GM23338 (cell line): Measurements from ENCODE around the gene HERC4. TPM values are rescaled to one million over a fixed set of nuclear protein-coding genes. Genes with fewer than 3 reads are reported as not detected.

ENCODE experiments used
- ATAC-seq: fragments of 200-7000 bp; cut with Tn5 transposase; 3 replicates; pipeline ENCODE4 v1.9.1; 2020
- DNase-seq: peaks from one replicate; pipeline ENCODE4 v3.0.0-alpha.2; 2015; ENCODE audit warnings: low spot score
- H2AFZ ChIP-seq: fragments of 200-600 bp; sonication (generic); 2 replicates; pipeline ENCODE4 v1.8.0; 2016; ENCODE audit warnings: antibody characterized with exemption, mild to moderate bottlenecking, moderate library complexity
- H3F3A ChIP-seq: fragments of 200-600 bp; sonication (generic); replicated peaks from 2 replicates; pipeline ENCODE4 v1.8.0; 2017; ENCODE audit warnings: antibody characterized with exemption, mixed run types, low read depth
- H3K27ac ChIP-seq: fragments of 200-600 bp; sonication (generic); 2 replicates; pipeline ENCODE4 v1.6.1; 2016; ENCODE audit warnings: low read depth
- H3K27me3 ChIP-seq: fragments of 200-600 bp; sonication (generic); 2 replicates; pipeline ENCODE4 v1.8.0; 2016; ENCODE audit warnings: mild to moderate bottlenecking, mixed run types, moderate library complexity; ENCODE audit not compliant: insufficient read depth
- H3K36me3 ChIP-seq: fragments of 200-600 bp; sonication (generic); 2 replicates; pipeline ENCODE4 v1.8.0; 2016; ENCODE audit warnings: mild to moderate bottlenecking; ENCODE audit not compliant: insufficient read depth
- H3K4me1 ChIP-seq: fragments of 200-600 bp; sonication (generic); 2 replicates; pipeline ENCODE4 v1.8.0; 2016; ENCODE audit warnings: mild to moderate bottlenecking, moderate library complexity; ENCODE audit not compliant: insufficient read depth
- H3K4me2 ChIP-seq: fragments of 200-600 bp; sonication (generic); 2 replicates; pipeline ENCODE4 v1.7.1; 2017; ENCODE audit warnings: mixed run types
- H3K4me3 ChIP-seq: fragments of 200-600 bp; sonication (generic); 2 replicates; pipeline ENCODE4 v1.6.1; 2016; ENCODE audit warnings: mixed run types
- H3K79me2 ChIP-seq: fragments of 200-600 bp; sonication (generic); replicated peaks from 2 replicates; pipeline ENCODE4 v1.8.0; 2017; ENCODE audit warnings: mild to moderate bottlenecking; ENCODE audit not compliant: insufficient read depth
- H3K9me2 ChIP-seq: fragments of 200-600 bp; sonication (generic); 2 replicates; pipeline ENCODE4 v1.8.0; 2017; ENCODE audit not compliant: insufficient read depth
- H4K20me1 ChIP-seq: fragments of 200-600 bp; sonication (generic); replicated peaks from 2 replicates; pipeline ENCODE4 v1.8.0; 2017; ENCODE audit warnings: mild to moderate bottlenecking; ENCODE audit not compliant: insufficient read depth
- H3K27ac Mint-ChIP-seq: 2 replicates; pipeline ENCODE4 v1.8.0; 2020; ENCODE audit warnings: inconsistent platforms, mild to moderate bottlenecking, moderate library complexity, mixed read lengths
- H3K27me3 Mint-ChIP-seq: 3 replicates; pipeline ENCODE4 v1.8.0; 2022; ENCODE audit warnings: low read depth, mild to moderate bottlenecking, moderate library complexity, mixed read lengths, inconsistent platforms; ENCODE audit not compliant: insufficient read depth, poor library complexity
- H3K36me3 Mint-ChIP-seq: 3 replicates; pipeline ENCODE4 v1.8.0; 2021; ENCODE audit warnings: low read depth, mild to moderate bottlenecking, inconsistent platforms, moderate library complexity, mixed read lengths
- H3K4me1 Mint-ChIP-seq: 3 replicates; pipeline ENCODE4 v1.8.0; 2020; ENCODE audit warnings: mild to moderate bottlenecking, inconsistent platforms, mixed read lengths
- H3K4me3 Mint-ChIP-seq: 3 replicates; pipeline ENCODE4 v1.8.0; 2021; ENCODE audit warnings: moderate library complexity, mild to moderate bottlenecking, inconsistent platforms, mixed read lengths
- H3K9me3 Mint-ChIP-seq: 3 replicates; pipeline ENCODE4 v1.8.0; 2020; ENCODE audit warnings: moderate library complexity, mild to moderate bottlenecking, inconsistent platforms, mixed read lengths
- CREB1 ChIP-seq: fragments of 250-450 bp; sonication (Bioruptor Pico); IDR thresholded peaks from 2 replicates; pipeline ENCODE4 v1.5.0; 2020; ENCODE audit warnings: low read depth, mild to moderate bottlenecking, moderate library complexity
- EZH2 ChIP-seq: fragments of 200-600 bp; sonication (generic); IDR thresholded peaks from one replicate; pipeline ENCODE4 v1.8.0; 2017; ENCODE audit warnings: antibody characterized with exemption, mild to moderate bottlenecking, low read depth; ENCODE audit not compliant: unreplicated experiment
- EZH2phosphoT487 ChIP-seq: fragments of 200-600 bp; sonication (generic); IDR thresholded peaks from one replicate; pipeline ENCODE4 v1.8.1; 2018; ENCODE audit warnings: antibody characterized with exemption; ENCODE audit not compliant: unreplicated experiment
- JUNB ChIP-seq: IDR thresholded peaks from one replicate; pipeline ENCODE4 v1.6.1; 2016; ENCODE audit warnings: antibody characterized with exemption; ENCODE audit not compliant: unreplicated experiment
- NANOG ChIP-seq: IDR thresholded peaks from 2 replicates; pipeline ENCODE4 v1.6.1; 2016; ENCODE audit warnings: antibody characterized with exemption, borderline replicate concordance
- POLR2AphosphoS5 ChIP-seq: IDR thresholded peaks from 2 replicates; pipeline ENCODE4 v1.6.1; 2016; ENCODE audit warnings: antibody characterized with exemption, low read depth
- REST ChIP-seq: IDR thresholded peaks from one replicate; pipeline ENCODE4 v1.6.1; 2018; ENCODE audit warnings: antibody characterized with exemption; ENCODE audit not compliant: unreplicated experiment
- STAT1 ChIP-seq: IDR thresholded peaks from one replicate; pipeline ENCODE4 v1.6.1; 2016; ENCODE audit warnings: antibody characterized with exemption; ENCODE audit not compliant: unreplicated experiment
- ZNF114 ChIP-seq: fragments of 250-450 bp; sonication (Bioruptor Pico); IDR thresholded peaks from 2 replicates; pipeline ENCODE4 v1.5.0; 2020; ENCODE audit warnings: mild to moderate bottlenecking, moderate library complexity
- ZNF331 ChIP-seq: fragments of 250-450 bp; sonication (Bioruptor Pico); IDR thresholded peaks from 2 replicates; pipeline ENCODE4 v1.5.0; 2020; ENCODE audit warnings: low read depth, mild to moderate bottlenecking, moderate library complexity
- polyA plus RNA-seq: library from polyadenylated mRNA; unstranded; fragments of >200 nt; fragmentation: Nextera tagmentation; extraction: Ambion mirVana; gene quantifications from 2 replicates; pipeline ENCODE4 v1.2.1, GENCODE V29; 2016
- total RNA-seq: library from RNA; depleted of rRNA; stranded (reverse); fragments of >200 nt; shearing (Covaris generic); gene quantifications from 2 replicates; pipeline ENCODE4 v1.2.3, GENCODE V29; 2014
- TF ChIP-seq, protein P1 (sequence below): fragments of 250-450 bp; sonication (Bioruptor Pico); IDR thresholded peaks from 2 replicates; pipeline ENCODE4 v1.5.0; 2020; ENCODE audit warnings: mild to moderate bottlenecking, moderate library complexity
- TF ChIP-seq, protein P2 (sequence below): IDR thresholded peaks from 2 replicates; pipeline ENCODE4 v1.6.1; 2016; ENCODE audit warnings: antibody characterized with exemption
- TF ChIP-seq, protein P3 (sequence below), 2 experiments: fragments of 200-600 bp in 1 of 2; sonication (generic) in 1 of 2; conservative IDR thresholded peaks; 2 replicates each; pipeline versions ENCODE4 v1.5.1 to v1.6.1; 2016 to 2017; ENCODE audit warnings: antibody characterized with exemption in 2 of 2, low read depth in 2 of 2, mild to moderate bottlenecking in 2 of 2, moderate library complexity in 1 of 2

The HERC4 gene
- total and polyA plus RNA-seq, 2 experiments from 2014 or later = 20.1 to 67.2 TPM

DNA sequence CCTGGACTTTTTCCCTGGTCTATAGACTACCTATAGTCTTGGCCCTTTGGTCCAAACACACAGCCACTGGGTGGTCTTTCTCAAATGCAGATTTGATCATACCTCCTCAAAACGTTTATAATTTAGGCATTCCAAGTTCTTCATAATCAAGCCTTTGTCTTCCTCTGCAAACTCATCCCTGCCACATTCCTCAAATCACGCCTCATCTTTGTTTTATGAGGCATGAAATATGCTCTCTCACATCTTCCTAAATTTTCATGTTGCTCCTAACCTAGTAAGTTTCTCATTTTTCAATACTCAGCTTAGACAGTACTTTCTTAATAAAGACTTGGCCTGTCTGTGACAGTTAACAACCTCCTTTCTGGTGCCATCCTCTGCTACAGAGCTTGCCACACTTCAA is 10.9 kb upstream of the HERC4 start:
- peaks cover 28% of the 10 kb centered on the region for H3K4me1 Mint-ChIP-seq
- Histone ChIP-seq H3K4me3 (no peak overlapping the region), H3K27ac (no peak overlapping the region), H2AFZ (peak overlapping the region; percentile 53; the same call in 1 of the 2 replicates), H4K20me1 (no peaks in the 10 kb centered on the region), H3K79me2 (no peaks in the 10 kb centered on the region), H3K27me3 (no peaks in the 10 kb centered on the region), H3K4me1 (peaks cover 17% of the 10 kb centered on the region), H3F3A (peaks cover 5% of the 10 kb centered on the region), H3K36me3 (no peaks in the 10 kb centered on the region), H3K9me2 (no peaks in the 10 kb centered on the region), H3K4me2 (no peak overlapping the region)
- H3K9me3 Mint-ChIP-seq = no peaks in the 10 kb centered on the region
- H3K27ac Mint-ChIP-seq = no peak overlapping the region
- ATAC-seq (no peak), DNase-seq (no peak)
- no peak overlapping the region for H3K4me3 Mint-ChIP-seq
- TF ChIP-seq, protein P1, sequence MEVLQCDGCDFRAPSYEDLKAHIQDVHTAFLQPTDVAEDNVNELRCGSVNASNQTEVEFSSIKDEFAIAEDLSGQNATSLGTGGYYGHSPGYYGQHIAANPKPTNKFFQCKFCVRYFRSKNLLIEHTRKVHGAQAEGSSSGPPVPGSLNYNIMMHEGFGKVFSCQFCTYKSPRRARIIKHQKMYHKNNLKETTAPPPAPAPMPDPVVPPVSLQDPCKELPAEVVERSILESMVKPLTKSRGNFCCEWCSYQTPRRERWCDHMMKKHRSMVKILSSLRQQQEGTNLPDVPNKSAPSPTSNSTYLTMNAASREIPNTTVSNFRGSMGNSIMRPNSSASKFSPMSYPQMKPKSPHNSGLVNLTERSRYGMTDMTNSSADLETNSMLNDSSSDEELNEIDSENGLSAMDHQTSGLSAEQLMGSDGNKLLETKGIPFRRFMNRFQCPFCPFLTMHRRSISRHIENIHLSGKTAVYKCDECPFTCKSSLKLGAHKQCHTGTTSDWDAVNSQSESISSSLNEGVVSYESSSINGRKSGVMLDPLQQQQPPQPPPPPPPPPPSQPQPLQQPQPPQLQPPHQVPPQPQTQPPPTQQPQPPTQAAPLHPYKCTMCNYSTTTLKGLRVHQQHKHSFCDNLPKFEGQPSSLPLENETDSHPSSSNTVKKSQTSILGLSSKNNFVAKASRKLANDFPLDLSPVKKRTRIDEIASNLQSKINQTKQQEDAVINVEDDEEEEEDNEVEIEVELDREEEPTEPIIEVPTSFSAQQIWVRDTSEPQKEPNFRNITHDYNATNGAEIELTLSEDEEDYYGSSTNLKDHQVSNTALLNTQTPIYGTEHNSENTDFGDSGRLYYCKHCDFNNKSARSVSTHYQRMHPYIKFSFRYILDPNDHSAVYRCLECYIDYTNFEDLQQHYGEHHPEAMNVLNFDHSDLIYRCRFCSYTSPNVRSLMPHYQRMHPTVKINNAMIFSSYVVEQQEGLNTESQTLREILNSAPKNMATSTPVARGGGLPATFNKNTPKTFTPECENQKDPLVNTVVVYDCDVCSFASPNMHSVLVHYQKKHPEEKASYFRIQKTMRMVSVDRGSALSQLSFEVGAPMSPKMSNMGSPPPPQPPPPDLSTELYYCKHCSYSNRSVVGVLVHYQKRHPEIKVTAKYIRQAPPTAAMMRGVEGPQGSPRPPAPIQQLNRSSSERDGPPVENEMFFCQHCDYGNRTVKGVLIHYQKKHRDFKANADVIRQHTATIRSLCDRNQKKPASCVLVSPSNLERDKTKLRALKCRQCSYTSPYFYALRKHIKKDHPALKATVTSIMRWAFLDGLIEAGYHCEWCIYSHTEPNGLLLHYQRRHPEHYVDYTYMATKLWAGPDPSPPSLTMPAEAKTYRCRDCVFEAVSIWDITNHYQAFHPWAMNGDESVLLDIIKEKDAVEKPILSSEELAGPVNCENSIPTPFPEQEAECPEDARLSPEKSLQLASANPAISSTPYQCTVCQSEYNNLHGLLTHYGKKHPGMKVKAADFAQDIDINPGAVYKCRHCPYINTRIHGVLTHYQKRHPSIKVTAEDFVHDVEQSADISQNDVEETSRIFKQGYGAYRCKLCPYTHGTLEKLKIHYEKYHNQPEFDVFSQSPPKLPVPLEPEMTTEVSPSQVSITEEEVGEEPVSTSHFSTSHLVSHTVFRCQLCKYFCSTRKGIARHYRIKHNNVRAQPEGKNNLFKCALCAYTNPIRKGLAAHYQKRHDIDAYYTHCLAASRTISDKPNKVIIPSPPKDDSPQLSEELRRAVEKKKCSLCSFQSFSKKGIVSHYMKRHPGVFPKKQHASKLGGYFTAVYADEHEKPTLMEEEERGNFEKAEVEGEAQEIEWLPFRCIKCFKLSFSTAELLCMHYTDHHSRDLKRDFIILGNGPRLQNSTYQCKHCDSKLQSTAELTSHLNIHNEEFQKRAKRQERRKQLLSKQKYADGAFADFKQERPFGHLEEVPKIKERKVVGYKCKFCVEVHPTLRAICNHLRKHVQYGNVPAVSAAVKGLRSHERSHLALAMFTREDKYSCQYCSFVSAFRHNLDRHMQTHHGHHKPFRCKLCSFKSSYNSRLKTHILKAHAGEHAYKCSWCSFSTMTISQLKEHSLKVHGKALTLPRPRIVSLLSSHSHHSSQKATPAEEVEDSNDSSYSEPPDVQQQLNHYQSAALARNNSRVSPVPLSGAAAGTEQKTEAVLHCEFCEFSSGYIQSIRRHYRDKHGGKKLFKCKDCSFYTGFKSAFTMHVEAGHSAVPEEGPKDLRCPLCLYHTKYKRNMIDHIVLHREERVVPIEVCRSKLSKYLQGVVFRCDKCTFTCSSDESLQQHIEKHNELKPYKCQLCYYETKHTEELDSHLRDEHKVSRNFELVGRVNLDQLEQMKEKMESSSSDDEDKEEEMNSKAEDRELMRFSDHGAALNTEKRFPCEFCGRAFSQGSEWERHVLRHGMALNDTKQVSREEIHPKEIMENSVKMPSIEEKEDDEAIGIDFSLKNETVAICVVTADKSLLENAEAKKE (CRISPR knock-in tag) = no peak
- TF ChIP-seq EZH2 (no peak), CREB1 (CRISPR knock-in tag) (no peak), POLR2AphosphoS5 (no peak), REST (no peak), STAT1 (no peak), JUNB (no peak), ZNF114 (no peak), ZNF331 (CRISPR knock-in tag) (no peak), NANOG (no peak), EZH2phosphoT487 (no peak)
- TF ChIP-seq, protein P2, sequence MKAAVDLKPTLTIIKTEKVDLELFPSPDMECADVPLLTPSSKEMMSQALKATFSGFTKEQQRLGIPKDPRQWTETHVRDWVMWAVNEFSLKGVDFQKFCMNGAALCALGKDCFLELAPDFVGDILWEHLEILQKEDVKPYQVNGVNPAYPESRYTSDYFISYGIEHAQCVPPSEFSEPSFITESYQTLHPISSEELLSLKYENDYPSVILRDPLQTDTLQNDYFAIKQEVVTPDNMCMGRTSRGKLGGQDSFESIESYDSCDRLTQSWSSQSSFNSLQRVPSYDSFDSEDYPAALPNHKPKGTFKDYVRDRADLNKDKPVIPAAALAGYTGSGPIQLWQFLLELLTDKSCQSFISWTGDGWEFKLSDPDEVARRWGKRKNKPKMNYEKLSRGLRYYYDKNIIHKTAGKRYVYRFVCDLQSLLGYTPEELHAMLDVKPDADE = no peak
- TF ChIP-seq, protein P3, sequence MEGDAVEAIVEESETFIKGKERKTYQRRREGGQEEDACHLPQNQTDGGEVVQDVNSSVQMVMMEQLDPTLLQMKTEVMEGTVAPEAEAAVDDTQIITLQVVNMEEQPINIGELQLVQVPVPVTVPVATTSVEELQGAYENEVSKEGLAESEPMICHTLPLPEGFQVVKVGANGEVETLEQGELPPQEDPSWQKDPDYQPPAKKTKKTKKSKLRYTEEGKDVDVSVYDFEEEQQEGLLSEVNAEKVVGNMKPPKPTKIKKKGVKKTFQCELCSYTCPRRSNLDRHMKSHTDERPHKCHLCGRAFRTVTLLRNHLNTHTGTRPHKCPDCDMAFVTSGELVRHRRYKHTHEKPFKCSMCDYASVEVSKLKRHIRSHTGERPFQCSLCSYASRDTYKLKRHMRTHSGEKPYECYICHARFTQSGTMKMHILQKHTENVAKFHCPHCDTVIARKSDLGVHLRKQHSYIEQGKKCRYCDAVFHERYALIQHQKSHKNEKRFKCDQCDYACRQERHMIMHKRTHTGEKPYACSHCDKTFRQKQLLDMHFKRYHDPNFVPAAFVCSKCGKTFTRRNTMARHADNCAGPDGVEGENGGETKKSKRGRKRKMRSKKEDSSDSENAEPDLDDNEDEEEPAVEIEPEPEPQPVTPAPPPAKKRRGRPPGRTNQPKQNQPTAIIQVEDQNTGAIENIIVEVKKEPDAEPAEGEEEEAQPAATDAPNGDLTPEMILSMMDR (conservative IDR thresholded peaks at IDR 0.05; ENCODE audit: low read depth in 2 of 2) = no peak
- H3K27me3 Mint-ChIP-seq = peaks cover 2% of the 10 kb centered on the region
- H3K36me3 Mint-ChIP-seq = no peaks in the 10 kb centered on the region
